GM19099 (cell line): Measurements from ENCODE around the gene KCNMB1.

Experiments
- POLR2A ChIP-seq: IDR thresholded peaks from 3 replicates; pipeline ENCODE4 v1.6.1; 2011; ENCODE audit warnings: low read depth; ENCODE audit not compliant: insufficient read length; ENCODE audit errors: extremely low read depth

The KCNMB1 gene

DNA sequence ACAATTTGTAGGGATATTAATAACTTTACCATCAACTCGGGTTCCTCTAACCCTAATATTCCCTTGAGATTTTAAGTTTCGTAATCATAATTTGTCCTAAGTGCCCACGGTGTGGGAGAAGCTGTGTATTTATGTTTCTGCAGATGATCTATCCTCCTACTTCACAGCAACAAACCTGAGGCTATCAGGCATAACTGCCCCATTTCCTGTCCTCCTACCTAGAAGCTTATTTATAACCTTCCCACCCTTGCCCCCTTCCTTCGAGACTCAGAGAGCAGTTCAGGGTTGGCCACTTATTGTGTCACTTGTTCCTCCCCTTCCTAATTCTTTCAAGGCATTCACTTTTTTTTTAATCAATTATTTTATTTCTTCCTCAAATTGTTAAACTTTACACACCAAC, 62.0 kb downstream of the KCNMB1 start:
- TF ChIP-seq POLR2A = no peak
